Right renal cortex interstitium (tissue), 3 donors: ENCODE measurements around the gene CCDC12. TPM values are rescaled to one million over a fixed set of nuclear protein-coding genes. Genes with fewer than 3 reads are reported as not detected.
"Not testable (repeated sequence)": the region's sequence is repeated elsewhere in the genome, so short reads cannot be mapped to it uniquely, and the experiment has no call there.

Experiments used
- DNase-seq, 3 donors: peaks; one replicate each; pipeline ENCODE4 v3.0.0-alpha.2; 2013; ENCODE audit warnings: low read depth in 3 of 3, low spot score in 2 of 3
- polyA plus RNA-seq, 3 donors: library from polyadenylated mRNA; unstranded; fragments of 120-200 nt; gene quantifications; one replicate each; pipeline ENCODE4 v1.2.1, GENCODE V29; 2013; ENCODE audit not compliant: insufficient read length in 3 of 3

CCDC12 gene
- polyA plus RNA-seq, 3 donors = 48.4 to 56.9 (median 55.7) TPM

GRCh38 chr3:46927718-46928073 is 48.8 kb downstream of the CCDC12 start:
- DNase-seq = no peak

DNA sequence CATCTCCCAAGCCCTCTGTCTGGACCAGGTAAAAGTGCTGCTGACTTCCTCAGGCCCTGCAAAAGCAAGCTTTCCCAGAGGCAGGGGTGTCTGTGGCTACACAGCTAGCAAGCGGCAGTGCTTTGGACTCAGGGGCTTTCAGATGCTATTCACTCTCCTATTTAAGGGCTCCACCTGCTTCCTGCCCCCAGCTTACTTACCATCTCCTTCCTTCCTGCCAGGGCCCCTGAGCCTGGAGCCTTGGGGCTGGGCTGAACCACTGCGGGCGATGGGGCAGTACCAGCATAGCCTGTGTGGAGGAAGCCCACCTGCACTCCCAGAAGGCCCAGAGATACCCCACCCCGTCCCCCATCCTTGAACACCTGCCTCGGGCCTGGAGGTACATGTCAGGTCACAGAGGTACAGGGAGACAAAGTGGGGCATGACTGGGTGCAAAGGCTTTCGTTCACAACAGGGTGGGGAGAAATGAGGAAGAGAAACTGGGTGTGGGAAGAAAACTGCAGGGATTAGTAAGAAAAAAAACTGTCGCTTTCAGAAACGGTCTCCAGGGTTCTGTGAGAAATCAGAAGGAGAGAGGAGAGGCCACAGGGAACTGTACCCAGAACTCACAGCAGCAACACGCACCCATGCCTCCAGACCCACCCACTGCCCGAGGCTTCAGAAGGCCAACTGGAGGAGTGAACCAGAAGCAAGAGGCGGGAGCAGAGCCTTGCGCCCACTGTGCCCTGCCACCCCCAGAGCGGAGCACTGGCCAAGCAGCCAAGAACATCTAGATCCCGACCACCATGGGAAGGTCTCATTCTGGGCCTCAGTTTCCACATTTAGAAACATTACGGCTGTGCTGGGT is 49.5 kb downstream of the CCDC12 start:
- no peak for DNase-seq

GRCh38 chr3:46926447-46926846 is 50.1 kb downstream of the CCDC12 start:
- no peak for DNase-seq

DNA sequence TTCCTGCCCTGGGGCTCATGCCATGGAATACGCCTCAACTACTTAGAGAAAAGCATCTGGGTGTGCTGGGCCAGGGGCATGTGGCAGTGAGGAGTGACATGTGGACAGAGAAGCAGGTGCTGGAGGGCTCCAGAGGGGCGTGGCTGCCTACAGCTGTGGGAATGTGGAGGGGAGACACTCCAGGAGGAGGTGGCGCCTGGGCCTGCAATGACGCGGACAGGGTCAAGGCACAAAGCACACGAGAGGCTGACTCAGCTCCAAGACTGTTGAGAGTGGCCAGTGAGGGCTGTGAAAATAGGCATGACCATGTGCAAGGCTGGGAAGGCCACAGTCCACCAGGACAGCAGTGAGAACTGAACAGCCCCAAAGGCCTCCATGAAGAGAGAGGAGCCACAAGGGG is 50.5 kb downstream of the CCDC12 start:
- DNase-seq = no peak

- DNase-seq = no peak
Measured at GRCh38 chr3:46925585-46925934, 51.0 kb downstream of the CCDC12 start.

GRCh38 chr3:46924921-46925584 is 51.5 kb downstream of the CCDC12 start:
- DNase-seq = no peak

GRCh38 chr3:46923559-46924350 is 52.8 kb downstream of the CCDC12 start:
- no peak for DNase-seq

DNA sequence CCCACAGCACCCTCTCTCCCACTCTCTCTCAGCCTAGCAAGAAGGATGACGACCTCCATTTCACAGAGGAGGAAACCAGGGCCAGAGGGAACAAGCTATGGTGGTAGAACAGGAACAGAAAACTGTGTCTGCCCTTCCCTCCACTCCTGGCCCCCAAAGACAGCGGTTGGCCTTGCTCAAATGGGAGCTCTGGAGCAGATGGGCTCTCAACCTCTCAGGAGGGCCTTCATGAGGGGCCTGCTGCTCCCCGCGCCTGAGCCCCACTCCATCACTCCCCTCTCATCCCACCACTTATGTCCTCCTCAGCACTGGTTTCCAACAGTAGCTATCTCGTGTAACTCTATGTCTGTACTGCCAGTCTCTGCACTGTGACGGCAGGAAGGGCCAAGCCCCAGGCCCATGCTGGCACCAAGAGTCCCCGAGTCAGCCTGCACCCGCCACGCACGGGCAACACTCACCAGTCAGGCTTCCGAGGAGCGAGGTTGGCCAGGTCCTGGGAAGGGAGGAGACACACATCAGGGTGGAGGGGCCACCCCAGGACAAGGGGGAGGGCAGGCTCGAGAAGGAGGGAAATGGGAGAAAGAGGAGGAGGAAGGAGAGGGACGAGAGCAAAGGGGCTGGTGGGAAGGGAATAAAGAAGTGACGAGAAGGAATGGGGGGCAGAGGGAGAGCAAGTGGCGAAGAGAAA is 53.5 kb downstream of the CCDC12 start:
- no peak for DNase-seq

DNA sequence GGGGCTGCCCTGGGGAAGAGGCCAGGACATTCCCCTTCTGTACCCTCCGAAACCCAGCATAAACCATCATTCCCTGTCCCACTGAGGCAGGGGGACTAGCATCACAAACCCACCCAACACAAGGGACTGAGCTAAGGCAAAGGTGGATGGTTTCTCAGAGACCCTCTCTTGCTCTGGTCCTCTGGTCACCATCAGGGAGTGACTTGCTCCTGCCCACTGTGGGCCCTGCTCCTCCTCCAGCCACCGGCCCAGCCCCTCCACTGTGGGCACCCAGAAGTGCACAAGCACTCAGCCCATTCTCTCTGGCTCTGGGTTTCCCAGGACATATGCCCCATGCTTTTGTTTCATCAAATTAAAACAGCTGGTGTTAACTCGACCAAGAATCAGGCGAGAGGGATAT is 54.1 kb downstream of the CCDC12 start:
- DNase-seq = no peak

DNA sequence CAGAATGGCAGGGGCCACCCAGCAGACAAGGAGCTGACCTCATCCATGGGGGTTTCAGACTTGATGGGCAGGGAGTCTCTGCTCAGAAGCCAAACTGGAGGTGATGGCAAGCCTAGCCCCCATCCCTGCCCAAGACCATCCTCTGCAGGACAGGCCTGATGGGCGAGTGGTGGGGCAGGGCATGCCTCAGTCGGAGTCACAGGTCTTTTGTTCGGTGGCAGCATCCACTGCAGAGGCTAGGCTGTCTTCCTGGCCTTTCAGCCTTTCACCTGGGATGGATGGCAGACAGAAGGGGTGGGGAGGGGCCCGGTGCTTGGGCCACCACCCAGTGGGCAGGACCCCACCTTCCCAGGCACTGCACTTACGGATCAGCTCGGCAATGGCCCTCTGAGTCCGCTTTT is 54.7 kb downstream of the CCDC12 start:
- no peak for DNase-seq

DNA sequence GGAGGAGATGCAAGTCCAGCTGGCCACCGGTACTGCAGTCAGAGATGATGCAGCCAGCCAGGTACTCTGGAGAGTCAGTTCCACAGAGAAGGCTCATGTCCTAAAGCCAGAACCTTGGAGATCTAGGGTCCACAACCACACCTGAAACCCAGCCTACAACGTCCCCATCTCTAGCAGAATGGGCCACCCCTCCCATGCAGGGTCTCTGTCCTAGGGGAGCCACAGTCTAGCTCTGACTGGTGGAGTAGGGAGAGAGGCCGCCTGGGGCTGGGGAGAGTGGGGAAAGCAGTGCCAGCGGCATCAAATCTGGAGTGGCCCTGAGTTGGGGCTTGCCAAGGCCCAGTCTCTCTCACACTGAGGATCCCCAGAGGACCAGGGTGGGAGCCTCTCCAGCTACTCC is 55.5 kb downstream of the CCDC12 start:
- no peak for DNase-seq

DNA sequence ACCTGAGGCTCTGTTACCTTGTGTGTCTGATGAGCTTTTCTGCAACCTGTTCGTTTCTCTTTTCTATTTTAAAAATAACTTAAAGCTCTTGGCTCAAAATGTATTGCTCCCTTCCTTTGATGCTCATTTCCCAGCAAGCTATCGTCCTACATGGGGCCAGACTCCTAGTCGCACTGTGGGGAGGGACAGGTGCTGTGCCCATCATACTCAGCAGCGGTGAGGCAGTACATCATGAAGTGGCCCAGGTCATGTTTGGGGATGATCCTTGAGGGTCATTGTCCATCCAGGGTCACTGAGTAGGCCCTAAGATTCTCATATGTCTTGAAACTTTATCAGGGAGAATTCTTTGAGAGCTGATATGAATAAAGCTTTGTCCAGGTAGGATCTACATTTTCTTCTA is 57.9 kb downstream of the CCDC12 start:
- DNase-seq = no peak

DNA sequence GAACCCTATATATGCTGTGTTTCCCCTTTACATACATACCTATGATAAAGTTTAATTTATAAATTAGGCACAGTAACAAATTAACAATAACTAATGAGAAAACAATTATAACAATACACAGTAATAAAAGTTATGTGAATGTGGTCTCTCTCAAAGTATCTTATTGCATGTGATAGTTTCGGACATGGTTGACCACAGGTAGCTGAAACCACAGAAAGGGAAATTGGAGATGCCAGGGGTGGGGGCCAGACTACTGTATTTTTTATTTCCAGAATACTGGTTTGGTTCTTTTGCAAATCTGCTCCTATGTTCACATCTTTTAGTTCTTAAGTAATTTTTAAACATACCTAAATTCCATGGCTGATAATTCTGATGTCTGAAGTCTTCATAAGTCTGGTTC is 58.3 kb downstream of the CCDC12 start:
- DNase-seq = no peak

GRCh38 chr3:46917257-46917656 is 59.3 kb downstream of the CCDC12 start:
- DNase-seq = no peak

DNA sequence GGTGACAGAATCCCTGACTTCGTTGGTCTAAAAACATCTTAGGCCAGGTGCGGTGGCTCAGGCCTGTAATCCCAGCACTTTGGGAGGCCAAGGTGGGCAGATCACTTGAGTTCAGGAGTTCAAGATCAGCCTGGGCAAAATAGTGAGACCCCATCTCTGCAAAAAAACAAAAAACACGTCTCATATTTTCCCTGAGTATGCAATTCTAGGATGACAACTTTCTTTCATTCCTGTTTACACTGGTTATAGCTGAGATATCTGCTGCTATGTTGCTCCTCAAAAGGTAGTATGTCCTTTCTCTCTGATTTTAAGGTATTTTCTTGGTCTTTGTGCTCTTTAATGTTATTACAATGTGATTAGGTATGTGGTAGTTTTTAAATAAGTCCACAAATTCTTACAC is 59.7 kb downstream of the CCDC12 start:
- DNase-seq = no peak

DNA sequence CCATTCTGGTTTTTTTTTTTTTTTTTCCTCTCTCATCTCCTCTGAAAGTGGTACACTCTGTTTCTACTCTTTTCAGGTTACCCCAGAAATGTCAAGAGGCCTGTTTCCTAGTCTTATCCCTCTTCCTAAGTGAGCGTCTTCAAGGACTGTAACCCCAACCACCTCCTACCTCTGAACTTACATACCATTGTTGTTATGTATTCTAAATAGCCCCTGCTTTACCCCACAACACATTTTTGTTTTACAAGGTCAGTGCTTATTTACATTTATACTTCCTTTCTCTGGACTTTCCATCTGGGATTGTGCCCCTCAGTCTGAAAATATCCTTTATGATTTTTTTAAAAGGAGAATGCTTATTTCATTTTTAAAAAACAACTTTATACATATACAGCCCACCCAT is 60.3 kb downstream of the CCDC12 start:
- DNase-seq = no peak

DNA sequence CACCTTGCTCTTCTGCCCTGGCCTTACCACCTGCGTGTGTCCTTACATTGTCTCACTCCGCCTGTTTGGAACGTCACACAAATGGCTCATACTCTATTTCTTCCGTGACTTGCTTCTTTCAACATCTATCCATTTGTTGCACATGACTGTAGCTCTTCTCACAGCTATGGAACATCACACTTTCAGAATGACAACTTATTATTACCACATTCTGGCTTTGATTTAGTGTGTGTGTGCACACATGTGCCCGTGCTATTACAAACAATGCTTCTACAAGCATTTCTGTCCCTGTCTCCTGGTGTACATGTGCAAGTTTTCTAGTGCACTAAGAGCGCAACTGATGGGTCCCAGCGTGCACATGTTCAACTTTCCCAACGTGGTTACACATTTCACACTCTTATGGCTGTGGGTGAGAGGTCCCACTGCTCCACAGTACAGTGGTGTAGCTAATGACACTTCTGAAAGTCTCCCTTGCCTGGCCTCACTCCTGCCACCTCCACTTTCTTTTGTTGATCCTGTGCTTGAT is 61.2 kb downstream of the CCDC12 start:
- DNase-seq = no peak

DNA sequence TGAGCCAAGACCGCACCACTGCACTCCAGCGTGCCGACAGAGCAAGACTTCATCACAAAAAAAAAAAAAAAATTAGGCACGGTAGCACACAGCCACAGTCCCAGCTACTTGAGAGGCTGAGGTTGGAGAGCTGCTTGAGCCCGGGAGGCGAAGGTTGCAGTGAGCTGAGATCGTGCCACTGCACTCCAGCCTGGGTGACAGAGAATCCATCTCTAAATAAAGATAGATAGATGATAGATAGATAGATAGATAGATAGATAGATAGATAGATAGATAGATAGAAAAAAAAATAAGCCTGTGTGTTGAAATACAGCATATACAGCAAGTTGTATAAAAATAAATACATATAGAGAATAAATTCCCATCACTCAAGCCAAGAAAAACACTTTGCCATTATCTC is 61.7 kb downstream of the CCDC12 start:
- DNase-seq = no peak

GRCh38 chr3:46913644-46914043 is 62.9 kb downstream of the CCDC12 start:
- DNase-seq = no peak

- DNase-seq = no peak
Measured at GRCh38 chr3:46912986-46913385, 63.6 kb downstream of the CCDC12 start.

GRCh38 chr3:46910914-46911313 is 65.6 kb downstream of the CCDC12 start:
- not testable (repeated sequence) for DNase-seq
